ENCODE results near the gene HNRNPAB.
"Not testable (repeated sequence)": the region's sequence is repeated elsewhere in the genome, so short reads cannot be mapped to it uniquely, and the experiment has no call there.

Gene HNRNPAB

DNA sequence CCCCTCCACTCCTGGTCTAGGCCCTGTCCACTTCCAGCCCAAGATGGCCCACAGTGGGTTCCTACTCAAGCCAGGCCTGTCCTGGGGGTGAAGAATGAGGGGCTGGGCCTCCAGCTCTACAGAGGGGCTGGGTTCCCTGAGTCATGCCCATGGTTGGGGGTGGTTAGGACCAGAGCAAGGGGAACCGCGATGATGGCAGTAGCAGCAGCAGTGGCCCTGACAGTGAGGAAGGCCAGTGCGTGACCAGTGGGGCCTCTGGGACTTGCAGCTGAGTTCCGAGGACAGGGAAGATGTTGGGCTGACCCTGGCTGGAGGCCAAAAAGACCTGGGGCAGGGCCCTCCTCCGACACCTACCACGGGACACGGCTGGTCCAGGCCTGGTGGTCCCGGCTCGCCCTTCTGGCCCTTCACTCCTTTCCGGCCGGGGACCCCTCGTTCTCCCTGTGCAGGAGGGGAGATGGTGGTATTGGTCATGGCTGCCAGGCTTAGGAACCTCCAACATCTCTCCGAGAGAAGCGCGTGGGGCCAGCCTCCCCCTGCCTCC lies 37.4 kb downstream of the HNRNPAB start:
- peak in 3 of 56 donors; percentile 29 to 45 (median 36) for DNase-seq

DNA sequence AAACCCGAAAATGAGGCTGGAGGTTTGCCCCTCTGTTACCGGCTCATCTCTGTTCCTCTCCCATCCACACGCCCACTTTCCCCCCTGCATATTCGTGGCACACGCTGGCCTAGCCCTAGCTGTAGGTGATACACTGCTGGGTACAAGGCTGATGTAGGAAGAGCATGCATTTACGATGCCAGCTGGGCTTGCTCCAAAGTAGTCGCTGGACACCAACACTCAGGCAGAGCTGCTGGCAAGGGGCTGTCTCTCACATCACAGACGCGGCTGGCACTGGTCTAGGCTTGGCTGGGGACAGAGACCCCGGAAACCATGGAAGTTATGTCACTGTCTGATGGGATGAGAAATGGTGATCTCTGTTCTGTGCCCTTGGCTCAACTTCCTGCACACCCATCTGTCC lies 38.1 kb downstream of the HNRNPAB start:
- DNase-seq = no peak

DNA sequence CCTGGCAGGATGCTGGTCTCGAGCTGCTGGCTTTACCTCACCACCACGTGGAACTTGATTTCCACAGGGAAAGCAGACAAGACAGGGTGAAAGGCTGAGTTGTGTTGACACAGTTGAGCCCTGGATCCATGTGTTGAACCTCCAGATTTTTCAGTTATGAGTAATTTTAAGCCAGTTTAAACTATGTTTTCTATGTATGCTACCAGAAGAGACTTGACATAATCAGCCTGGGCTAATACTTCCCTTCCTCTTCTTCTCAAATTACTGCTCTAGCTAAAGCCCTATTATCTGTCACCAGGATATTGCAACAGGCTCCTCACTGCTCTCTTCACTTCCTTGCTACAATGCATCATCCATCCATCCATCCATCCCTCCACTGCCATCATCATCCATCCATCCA lies 40.2 kb downstream of the HNRNPAB start:
- DNase-seq = no peak

GRCh38 chr5:178245389-178245788 lies 41.1 kb downstream of the HNRNPAB start:
- no peak for DNase-seq

GRCh38 chr5:178246624-178247279 lies 42.4 kb downstream of the HNRNPAB start:
- DNase-seq = no peak

- DNase-seq = no peak
Observed at GRCh38 chr5:178247481-178248456, 43.4 kb downstream of the HNRNPAB start.

GRCh38 chr5:178248750-178249149 lies 44.4 kb downstream of the HNRNPAB start:
- DNase-seq = no peak

DNA sequence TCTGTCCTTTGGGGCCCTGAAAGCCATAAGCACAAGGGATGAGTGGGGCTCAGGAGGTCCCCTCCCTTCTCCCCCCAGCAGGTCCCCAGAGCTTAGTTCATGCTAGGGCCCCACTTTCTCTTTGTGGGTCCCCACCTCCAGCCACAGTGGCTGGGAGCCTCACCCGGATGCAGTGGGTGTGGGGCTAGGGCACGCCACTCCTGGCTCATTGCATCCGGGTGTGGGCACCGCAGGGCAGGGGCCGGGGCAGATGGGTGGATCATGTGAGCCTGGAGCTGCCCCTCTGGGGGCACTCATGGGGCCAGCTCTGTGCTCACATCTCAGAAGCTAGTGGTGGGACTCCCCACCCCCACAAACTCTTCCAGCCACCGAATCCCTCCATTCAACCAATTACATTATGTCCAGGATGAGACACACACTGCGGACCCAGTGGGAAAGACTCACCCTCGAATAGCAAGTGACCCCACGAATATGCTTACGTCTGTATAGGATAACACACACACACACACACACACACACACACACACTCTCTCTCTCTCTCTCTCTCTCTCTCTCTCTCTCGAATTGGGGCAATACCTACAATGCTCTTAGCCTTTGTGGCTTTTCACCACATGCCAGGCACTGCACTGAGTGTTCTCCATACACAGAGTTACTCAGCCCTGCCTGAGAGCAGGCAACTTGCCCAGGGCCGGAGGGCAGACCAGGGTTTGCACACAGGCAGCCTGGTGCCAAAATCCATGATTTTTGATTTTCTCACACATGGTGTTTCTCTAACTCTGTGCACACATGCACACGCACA lies 45.1 kb downstream of the HNRNPAB start:
- peak in 8 of 56 donors; percentile 7 to 42 (median 20) for DNase-seq

DNA sequence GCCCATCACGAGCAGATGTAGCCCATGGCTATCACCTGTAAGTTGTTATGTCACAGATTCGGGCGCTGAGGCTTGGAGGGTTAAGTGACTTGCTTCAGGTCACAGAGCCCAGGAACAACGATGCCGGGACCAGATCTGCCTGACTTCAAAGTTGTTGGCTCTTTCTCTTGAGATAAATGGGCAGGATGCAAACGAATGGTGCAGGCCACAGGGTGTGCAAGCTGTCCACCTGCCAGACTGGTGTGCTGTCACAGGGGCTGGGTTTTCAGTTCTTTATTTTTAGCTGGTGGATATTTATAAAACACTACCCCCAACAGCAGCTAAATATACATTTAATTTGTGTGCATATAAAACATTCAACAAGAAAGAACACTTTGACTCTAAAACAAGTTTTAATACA lies 45.9 kb downstream of the HNRNPAB start:
- no peak for DNase-seq

GRCh38 chr5:178252258-178252657 lies 47.9 kb downstream of the HNRNPAB start:
- DNase-seq = no peak

DNA sequence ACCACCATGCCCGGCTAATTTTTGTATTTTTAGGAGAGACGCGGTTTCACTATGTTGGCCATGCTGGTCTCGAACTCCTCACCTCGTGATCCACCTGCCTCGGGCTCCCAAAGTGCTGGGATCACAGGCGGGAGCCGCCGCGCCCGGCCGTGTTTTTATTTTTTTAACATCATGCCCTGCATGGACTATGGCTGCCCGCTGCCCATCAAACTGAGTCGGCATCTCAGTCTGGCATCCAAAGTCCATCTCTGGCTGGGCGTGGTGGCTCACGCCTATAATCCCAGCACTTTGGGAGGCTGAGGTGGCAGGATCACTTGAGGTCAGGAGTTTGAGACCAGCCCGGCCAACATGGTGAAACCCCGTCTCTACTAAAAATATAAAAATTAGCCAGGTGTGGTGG lies 49.3 kb downstream of the HNRNPAB start:
- not testable (repeated sequence) for DNase-seq

- no peak for DNase-seq
Observed at GRCh38 chr5:178256746-178257145, 52.4 kb downstream of the HNRNPAB start.

DNA sequence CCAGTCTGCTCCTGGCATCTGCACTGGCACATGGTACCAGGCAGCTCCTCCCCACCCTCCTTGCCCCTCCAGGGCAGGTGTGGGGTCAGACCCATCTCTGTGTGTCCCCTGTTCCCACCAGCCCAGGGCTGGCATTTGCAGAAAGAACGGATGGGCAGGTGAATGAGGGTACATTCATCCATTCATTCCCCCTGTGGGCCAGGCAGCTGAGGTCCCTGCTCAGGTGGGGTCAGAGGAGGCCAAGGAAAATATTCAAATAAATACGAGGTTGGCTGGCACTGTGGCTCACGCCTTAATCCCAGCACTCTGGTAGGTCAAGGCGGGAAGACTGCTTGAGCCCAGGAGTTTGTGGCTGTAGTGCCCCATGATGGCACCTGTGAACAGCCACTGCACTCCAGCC lies 53.3 kb downstream of the HNRNPAB start:
- DNase-seq = no peak

DNA sequence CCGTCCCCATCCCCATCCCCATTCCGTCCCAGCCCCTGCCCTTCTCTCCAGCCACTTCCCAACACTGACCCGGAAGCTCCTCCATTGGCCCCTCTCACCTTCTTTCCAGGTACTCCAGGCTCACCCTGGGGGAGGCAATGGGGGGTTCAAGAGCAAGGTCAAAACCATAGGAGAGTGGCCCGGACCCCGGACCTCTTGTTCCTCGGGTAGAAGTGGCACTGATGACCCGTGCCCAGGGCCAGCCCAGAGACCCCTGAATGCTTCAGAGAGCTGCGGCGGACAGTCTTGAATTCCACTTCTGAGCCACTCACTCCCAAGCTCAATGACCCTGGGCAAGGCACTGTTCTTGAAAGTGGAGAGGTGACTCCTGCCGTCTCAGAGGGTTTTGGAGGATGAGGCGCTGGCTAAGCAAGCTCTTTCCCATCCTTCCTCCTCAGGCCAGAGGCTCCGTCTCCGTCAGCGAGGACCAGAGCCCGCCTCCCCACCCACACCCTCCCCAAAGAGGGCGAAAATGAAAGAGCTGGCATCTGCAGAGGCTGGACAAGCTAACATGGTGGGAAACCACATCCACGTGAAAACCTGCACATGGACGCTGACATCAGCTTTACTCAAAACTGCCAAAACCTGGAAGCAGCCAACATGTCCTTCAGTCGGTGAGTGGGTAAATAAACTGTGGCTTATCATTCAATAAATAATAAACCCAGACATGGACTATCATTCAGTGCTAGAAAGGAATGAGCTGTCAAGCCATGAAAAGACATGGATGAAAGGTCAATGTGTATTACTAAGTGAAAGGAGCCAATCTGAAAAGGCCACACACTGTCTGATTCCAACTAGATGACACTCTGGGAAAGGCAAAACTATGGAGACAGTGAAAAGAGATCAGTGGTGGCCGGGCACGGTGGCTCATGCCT lies 55.5 kb downstream of the HNRNPAB start:
- DNase-seq = no peak

Measured in amygdala (tissue), 56 donors.